ENCODE data around the gene SETD2. TPM values are rescaled to one million over a fixed set of nuclear protein-coding genes. Genes with fewer than 3 reads are reported as not detected.
A peak's percentile ranks its signal among the peaks of the same experiment; 100 is the strongest.

The SETD2 gene
- total RNA-seq, 1 experiment from 2014 or later: 47.6 TPM

- peaks cover 33% of the 10 kb centered on the region for H3K36me3 Mint-ChIP-seq (ENCODE audit: insufficient read depth, unreplicated experiment)
- no peak for DNase-seq
- ChIA-PET CTCF (interaction anchor here (1.0 kb wide), 1 partner anchor 101 kb away, joined by 3 read pairs; no protein-coding TSS in a partner anchor), POLR2A (no interaction called here)
- H3K27me3 Mint-ChIP-seq (ENCODE audit: insufficient read depth, unreplicated experiment): no peaks in the 10 kb centered on the region
- H3K9me3 Mint-ChIP-seq (ENCODE audit: unreplicated experiment): no peaks in the 10 kb centered on the region
- no TSS peak for BruUV-seq (replicated peaks)
- no peaks in the 10 kb centered on the region for H3K4me1 Mint-ChIP-seq (ENCODE audit: low read depth, unreplicated experiment)
- Histone ChIP-seq H3K4me3 (ENCODE audit: low read depth, low read length) (no peak overlapping the region), H3K27me3 (replicated peaks; ENCODE audit: control insufficient read depth, insufficient read depth, low read length) (no peaks in the 10 kb centered on the region), H3K36me3 (ENCODE audit: control insufficient read depth, insufficient read depth, low read length) (no peaks in the 10 kb centered on the region), H3K4me1 (0 out of 2 replicates have a peak, but pooled peaks cover 5% of the 10 kb centered on the region), H3K9me3 (no peaks in the 10 kb centered on the region)
- intact Hi-C loops (cut with micrococcal nuclease; ENCODE audit: unreplicated experiment): no loop called here
- H3K27ac Mint-ChIP-seq (ENCODE audit: unreplicated experiment): no peak overlapping the region
- no peak overlapping the region for H3K4me3 Mint-ChIP-seq (ENCODE audit: unreplicated experiment)
- TF ChIP-seq CTCF (IDR thresholded peaks at IDR 0.05; ENCODE audit: insufficient read depth in 1 of 2, low read depth in 1 of 2, low read length in 1 of 2, severe bottlenecking in 1 of 2, unreplicated experiment in 1 of 2): no peak
Measured at GRCh38 chr3:47010910-47011309, 153.0 kb downstream of the SETD2 start.

GRCh38 chr3:47010111-47010712 is 153.7 kb downstream of the SETD2 start:
- H3K4me3 ChIP-seq (ENCODE audit: low read depth, low read length): no peak overlapping the region
- Mint-ChIP-seq H3K27me3 (ENCODE audit: insufficient read depth, unreplicated experiment) (no peaks in the 10 kb centered on the region), H3K4me1 (ENCODE audit: low read depth, unreplicated experiment) (no peaks in the 10 kb centered on the region), H3K9me3 (ENCODE audit: unreplicated experiment) (no peaks in the 10 kb centered on the region), H3K36me3 (ENCODE audit: insufficient read depth, unreplicated experiment) (peaks cover 36% of the 10 kb centered on the region), H3K27ac (ENCODE audit: unreplicated experiment) (peak overlapping the region; percentile 59), H3K4me3 (ENCODE audit: unreplicated experiment) (peak overlapping the region; percentile 35)
- 0 out of 2 replicates have a peak, but pooled peaks cover 5% of the 10 kb centered on the region for H3K4me1 ChIP-seq
- no peaks in the 10 kb centered on the region for H3K27me3 ChIP-seq (replicated peaks; ENCODE audit: control insufficient read depth, insufficient read depth, low read length)
- no peak for TF ChIP-seq CTCF (IDR thresholded peaks at IDR 0.05; ENCODE audit: insufficient read depth in 1 of 2, low read depth in 1 of 2, low read length in 1 of 2, severe bottlenecking in 1 of 2, unreplicated experiment in 1 of 2)
- BruUV-seq (replicated peaks): no TSS peak
- intact Hi-C loops (cut with micrococcal nuclease; ENCODE audit: unreplicated experiment): no loop called here
- no peak for DNase-seq
- H3K36me3 ChIP-seq (ENCODE audit: control insufficient read depth, insufficient read depth, low read length): no peaks in the 10 kb centered on the region
- no peaks in the 10 kb centered on the region for H3K9me3 ChIP-seq
- CTCF ChIA-PET: interaction anchor here (1.0 kb wide), 1 partner anchor 100 kb away, joined by 3 read pairs; no protein-coding TSS in a partner anchor
- POLR2A ChIA-PET: no interaction called here

- no peak overlapping the region for H3K4me3 ChIP-seq (ENCODE audit: low read depth, low read length)
- Mint-ChIP-seq H3K36me3 (ENCODE audit: insufficient read depth, unreplicated experiment) (peaks cover 32% of the 10 kb centered on the region), H3K27ac (ENCODE audit: unreplicated experiment) (peak overlapping the region; percentile 59), H3K4me1 (ENCODE audit: low read depth, unreplicated experiment) (no peaks in the 10 kb centered on the region), H3K27me3 (ENCODE audit: insufficient read depth, unreplicated experiment) (no peaks in the 10 kb centered on the region), H3K9me3 (ENCODE audit: unreplicated experiment) (no peaks in the 10 kb centered on the region), H3K4me3 (ENCODE audit: unreplicated experiment) (peak overlapping the region; percentile 35)
- no peaks in the 10 kb centered on the region for H3K9me3 ChIP-seq
- no peaks in the 10 kb centered on the region for H3K27me3 ChIP-seq (replicated peaks; ENCODE audit: control insufficient read depth, insufficient read depth, low read length)
- no peak for TF ChIP-seq CTCF (IDR thresholded peaks at IDR 0.05; ENCODE audit: insufficient read depth in 1 of 2, low read depth in 1 of 2, low read length in 1 of 2, severe bottlenecking in 1 of 2, unreplicated experiment in 1 of 2)
- no peaks in the 10 kb centered on the region for H3K36me3 ChIP-seq (ENCODE audit: control insufficient read depth, insufficient read depth, low read length)
- intact Hi-C loops (cut with micrococcal nuclease; ENCODE audit: unreplicated experiment): no loop called here
- POLR2A ChIA-PET: no interaction called here
- DNase-seq: peak in 1 of 2 experiments; percentile 34
- CTCF ChIA-PET: no interaction called here
- no TSS peak for BruUV-seq (replicated peaks)
- H3K4me1 ChIP-seq: 0 out of 2 replicates have a peak, but pooled peaks cover 5% of the 10 kb centered on the region
Measured at GRCh38 chr3:47009225-47010110, 154.4 kb downstream of the SETD2 start.
